ENCODE results near the gene SLC12A9. TPM values are rescaled to one million over a fixed set of nuclear protein-coding genes. Genes with fewer than 3 reads are reported as not detected.

Gene SLC12A9
- total and polyA plus RNA-seq, 8 donors = 2.9 to 44.6 (median 15.8) TPM

DNA sequence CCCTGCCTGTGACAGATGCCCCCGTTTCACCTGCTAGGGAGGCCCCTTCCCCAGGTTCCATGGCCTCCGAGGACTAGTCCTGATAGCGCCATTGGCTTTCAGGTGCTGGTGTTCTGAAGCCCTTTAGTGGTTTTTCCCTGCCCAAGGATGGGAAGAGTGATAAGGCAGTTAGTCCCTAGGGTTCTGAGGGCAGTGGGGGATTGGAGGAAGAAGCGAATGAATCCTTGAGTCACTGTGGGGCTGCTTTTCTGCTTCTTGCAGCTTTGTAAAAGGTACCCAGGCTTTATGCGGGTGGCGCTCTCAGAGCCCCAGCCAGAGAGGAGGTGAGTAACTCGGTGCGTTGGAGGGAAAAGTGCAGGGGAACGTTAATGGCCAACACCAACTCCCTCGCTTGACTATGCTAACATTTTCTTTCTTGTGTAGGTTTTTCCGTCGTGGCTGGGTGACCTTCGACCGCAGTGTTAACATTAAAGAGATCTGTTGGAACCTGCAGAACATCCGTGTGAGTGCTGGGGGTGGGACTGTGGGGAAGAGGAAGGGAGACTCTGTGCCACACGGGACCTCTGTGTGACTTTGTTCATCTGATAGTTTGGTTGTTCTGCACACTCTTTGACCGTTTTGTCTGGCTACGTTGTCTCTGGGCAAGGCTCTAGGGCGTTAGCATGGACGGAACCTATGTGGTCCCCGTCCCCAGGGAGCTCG lies 33.1 kb downstream of the SLC12A9 start:
- no peak for DNase-seq
- peaks cover 0 to 3% (median 0%) of the 10 kb centered on the region in 3 donors for H3K27me3 ChIP-seq
- WGBS, 5 donors = 54 to 68% (median 65%) methylated on average over 18 to 22 of the region's 22 CpGs
- intact Hi-C loops (cut with DNase I; ENCODE audit: low total_unique reads) = no loop called here
- no peak for TF ChIP-seq EP300 (IDR thresholded peaks at IDR 0.05)
- TF ChIP-seq POLR2A (IDR thresholded peaks at IDR 0.05) = no peak
- TF ChIP-seq, protein P1, sequence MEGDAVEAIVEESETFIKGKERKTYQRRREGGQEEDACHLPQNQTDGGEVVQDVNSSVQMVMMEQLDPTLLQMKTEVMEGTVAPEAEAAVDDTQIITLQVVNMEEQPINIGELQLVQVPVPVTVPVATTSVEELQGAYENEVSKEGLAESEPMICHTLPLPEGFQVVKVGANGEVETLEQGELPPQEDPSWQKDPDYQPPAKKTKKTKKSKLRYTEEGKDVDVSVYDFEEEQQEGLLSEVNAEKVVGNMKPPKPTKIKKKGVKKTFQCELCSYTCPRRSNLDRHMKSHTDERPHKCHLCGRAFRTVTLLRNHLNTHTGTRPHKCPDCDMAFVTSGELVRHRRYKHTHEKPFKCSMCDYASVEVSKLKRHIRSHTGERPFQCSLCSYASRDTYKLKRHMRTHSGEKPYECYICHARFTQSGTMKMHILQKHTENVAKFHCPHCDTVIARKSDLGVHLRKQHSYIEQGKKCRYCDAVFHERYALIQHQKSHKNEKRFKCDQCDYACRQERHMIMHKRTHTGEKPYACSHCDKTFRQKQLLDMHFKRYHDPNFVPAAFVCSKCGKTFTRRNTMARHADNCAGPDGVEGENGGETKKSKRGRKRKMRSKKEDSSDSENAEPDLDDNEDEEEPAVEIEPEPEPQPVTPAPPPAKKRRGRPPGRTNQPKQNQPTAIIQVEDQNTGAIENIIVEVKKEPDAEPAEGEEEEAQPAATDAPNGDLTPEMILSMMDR (IDR thresholded peaks at IDR 0.05) = no peak
- no peak for TF ChIP-seq POLR2AphosphoS5 (IDR thresholded peaks at IDR 0.05)
- H3K36me3 ChIP-seq = peaks cover 78 to 83% (median 82%) of the 10 kb centered on the region in 4 donors
- peak overlapping the region in 2 of 5 donors; percentile 8 to 27 for H3K27ac ChIP-seq
- no peak overlapping the region for H3K4me3 ChIP-seq
- H3K9me3 ChIP-seq = no peaks in the 10 kb centered on the region
- peaks cover 26 to 44% (median 35%) of the 10 kb centered on the region in 4 donors for H3K4me1 ChIP-seq

GRCh38 chr7:100886142-100886935 lies 33.8 kb downstream of the SLC12A9 start:
- no peak for DNase-seq
- Histone ChIP-seq H3K27ac (peak overlapping the region in 2 of 5 donors; percentile 71 to 92), H3K27me3 (peaks cover 0 to 10% (median 0%) of the 10 kb centered on the region in 3 donors), H3K4me1 (peaks cover 32 to 49% (median 42%) of the 10 kb centered on the region in 4 donors), H3K4me3 (no peak overlapping the region), H3K9me3 (no peaks in the 10 kb centered on the region), H3K36me3 (peaks cover 74 to 75% (median 75%) of the 10 kb centered on the region in 4 donors)
- intact Hi-C loops (cut with DNase I; ENCODE audit: low total_unique reads) = no loop called here
- WGBS, 5 donors = 83 to 89% (median 86%) methylated on average over 16 to 27 of the region's 27 CpGs
- no peak for TF ChIP-seq EP300 (IDR thresholded peaks at IDR 0.05)
- TF ChIP-seq, protein P1 (IDR thresholded peaks at IDR 0.05) = no peak
- TF ChIP-seq POLR2AphosphoS5 (IDR thresholded peaks at IDR 0.05) = no peak
- no peak for TF ChIP-seq POLR2A (IDR thresholded peaks at IDR 0.05)

GRCh38 chr7:100886936-100887515 lies 34.5 kb downstream of the SLC12A9 start:
- peak overlapping the region; percentile 3 to 92 (median 71) for H3K27ac ChIP-seq
- H3K27me3 ChIP-seq = peaks cover 0 to 10% (median 0%) of the 10 kb centered on the region in 3 donors
- WGBS, 5 donors = 78 to 83% (median 79%) methylated on average over 17 to 25 of the region's 25 CpGs
- H3K4me3 ChIP-seq = peak overlapping the region in 2 of 4 donors; percentile 7 to 82
- DNase-seq = no peak
- H3K9me3 ChIP-seq = no peaks in the 10 kb centered on the region
- peaks cover 32 to 50% (median 44%) of the 10 kb centered on the region in 4 donors for H3K4me1 ChIP-seq
- intact Hi-C loops (cut with DNase I; ENCODE audit: low total_unique reads) = no loop called here
- H3K36me3 ChIP-seq = peaks cover 67 to 68% (median 68%) of the 10 kb centered on the region in 4 donors
- TF ChIP-seq EP300 (IDR thresholded peaks at IDR 0.05) (no peak), POLR2AphosphoS5 (IDR thresholded peaks at IDR 0.05) (no peak), POLR2A (IDR thresholded peaks at IDR 0.05) (no peak)
- TF ChIP-seq, protein P1 (IDR thresholded peaks at IDR 0.05) = no peak
